Measurements from ENCODE around the gene KCTD10.

The KCTD10 gene

GRCh38 chr12:109469517-109469916 lies 7.6 kb downstream of the KCTD10 start:
- FAIRE-seq, result no peak

- FAIRE-seq, result no peak
Observed at GRCh38 chr12:109467978-109468676, 9.0 kb downstream of the KCTD10 start.

DNA sequence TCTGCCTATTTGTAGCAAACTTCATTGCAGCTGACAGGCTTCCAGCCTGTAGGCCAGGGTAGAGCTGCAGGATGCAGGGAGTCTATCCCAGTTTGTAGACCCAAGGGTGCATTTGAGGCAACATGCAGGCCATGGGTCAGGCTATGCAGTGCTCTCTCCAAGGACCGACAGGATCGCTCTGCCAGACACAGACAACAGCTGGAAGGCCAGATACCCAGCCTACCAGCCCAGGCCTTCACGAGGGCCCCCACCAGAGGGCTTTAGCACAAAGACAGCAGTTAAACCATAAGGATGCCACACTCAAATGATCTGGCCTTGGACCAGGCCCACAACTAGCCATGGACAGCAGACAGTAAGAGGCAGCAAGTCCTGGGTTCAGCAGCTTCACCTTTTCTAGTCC lies 10.3 kb downstream of the KCTD10 start:
- no peak for FAIRE-seq

- FAIRE-seq, result no peak
Observed at GRCh38 chr12:109466305-109466704, 10.8 kb downstream of the KCTD10 start.

GRCh38 chr12:109464642-109465351 lies 12.3 kb downstream of the KCTD10 start:
- no peak for FAIRE-seq

GRCh38 chr12:109463756-109464155 lies 13.3 kb downstream of the KCTD10 start:
- FAIRE-seq, result no peak

- peak; percentile 98 for FAIRE-seq
Observed at GRCh38 chr12:109462868-109463692, 14.0 kb downstream of the KCTD10 start.

- peak; percentile 92 for FAIRE-seq
Observed at GRCh38 chr12:109461846-109462756, 15.0 kb downstream of the KCTD10 start.

DNA sequence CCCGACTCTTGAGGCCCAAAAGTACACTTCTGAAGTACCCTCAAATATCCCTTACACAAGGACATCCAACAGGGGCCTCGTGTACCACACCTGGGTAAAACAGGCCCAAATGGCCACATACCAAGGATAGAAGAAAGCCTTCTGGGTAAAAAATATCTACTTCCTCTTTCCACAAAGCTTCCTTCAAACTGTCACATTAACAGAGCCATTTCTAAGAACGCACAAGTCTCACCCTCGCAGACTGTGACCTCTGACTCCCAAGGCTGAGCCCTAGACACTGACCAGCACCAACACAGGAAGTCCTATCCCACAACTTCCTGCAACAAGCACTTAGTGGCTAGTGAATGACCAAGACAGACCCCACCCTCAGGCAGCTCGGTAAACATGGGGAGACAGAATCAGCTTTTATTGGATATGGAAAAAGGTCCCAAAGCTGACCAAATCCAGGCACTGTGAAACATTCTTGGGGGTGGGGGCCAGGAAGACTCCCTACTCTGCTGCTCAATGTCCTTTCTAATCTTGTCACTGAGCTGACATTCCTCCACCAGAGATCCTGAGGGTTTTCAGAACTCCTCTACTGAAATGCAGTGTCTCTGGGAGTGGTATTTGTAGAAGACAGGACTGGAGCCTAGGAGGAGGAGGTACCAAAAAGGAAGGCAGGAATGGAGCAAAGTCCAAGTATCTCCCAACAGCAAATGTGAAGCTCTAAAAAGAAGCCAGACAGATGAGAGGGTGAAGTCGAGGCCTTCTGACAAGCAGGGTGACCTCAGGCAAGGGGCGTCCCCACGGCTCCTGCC lies 15.9 kb downstream of the KCTD10 start:
- FAIRE-seq, result no peak

- no peak for FAIRE-seq
Observed at GRCh38 chr12:109460538-109460937, 16.6 kb downstream of the KCTD10 start.

DNA sequence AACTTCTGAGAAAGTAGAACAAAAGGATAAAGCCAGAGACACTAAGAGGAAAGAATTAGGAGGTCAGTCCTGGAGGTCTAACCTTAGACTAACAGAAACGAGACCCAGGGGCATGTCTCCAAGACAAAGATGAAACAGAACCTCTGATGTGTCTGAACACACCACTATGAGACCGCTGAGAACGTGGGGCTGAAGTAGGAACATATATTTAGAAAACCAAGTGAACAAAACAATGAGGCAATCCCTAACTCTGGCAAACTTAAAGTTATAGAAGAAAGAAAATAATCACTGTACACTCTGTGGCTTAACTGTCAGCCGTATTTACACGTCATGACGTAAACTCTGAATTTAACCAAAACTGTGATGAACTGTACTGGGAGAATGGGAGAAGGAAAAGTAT lies 17.9 kb downstream of the KCTD10 start:
- no peak for FAIRE-seq

GRCh38 chr12:109458771-109459208 lies 18.3 kb downstream of the KCTD10 start:
- FAIRE-seq, result peak; percentile 61

DNA sequence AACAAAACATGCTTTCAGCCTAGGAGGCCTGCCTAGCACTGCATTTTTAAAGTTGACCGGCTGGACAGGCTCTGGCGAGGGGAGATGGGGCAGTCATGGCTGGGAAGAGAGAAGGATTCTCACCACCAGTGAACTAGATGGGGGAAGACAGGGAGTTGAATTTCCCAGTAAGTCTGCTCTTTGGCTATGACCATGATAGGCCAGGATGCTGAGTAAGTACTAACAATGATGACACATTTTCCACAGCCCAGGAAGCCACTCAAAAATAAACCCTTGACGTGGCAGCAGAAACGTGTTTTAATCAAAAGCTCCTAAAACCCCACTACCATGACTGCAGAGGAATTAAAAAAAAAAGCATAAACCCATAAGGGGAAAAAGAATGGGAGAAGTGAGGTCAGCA lies 19.0 kb downstream of the KCTD10 start:
- FAIRE-seq, result no peak

GRCh38 chr12:109455706-109456105 lies 21.4 kb downstream of the KCTD10 start:
- no peak for FAIRE-seq

- no peak for FAIRE-seq
Observed at GRCh38 chr12:109452489-109452888, 24.6 kb downstream of the KCTD10 start.

DNA sequence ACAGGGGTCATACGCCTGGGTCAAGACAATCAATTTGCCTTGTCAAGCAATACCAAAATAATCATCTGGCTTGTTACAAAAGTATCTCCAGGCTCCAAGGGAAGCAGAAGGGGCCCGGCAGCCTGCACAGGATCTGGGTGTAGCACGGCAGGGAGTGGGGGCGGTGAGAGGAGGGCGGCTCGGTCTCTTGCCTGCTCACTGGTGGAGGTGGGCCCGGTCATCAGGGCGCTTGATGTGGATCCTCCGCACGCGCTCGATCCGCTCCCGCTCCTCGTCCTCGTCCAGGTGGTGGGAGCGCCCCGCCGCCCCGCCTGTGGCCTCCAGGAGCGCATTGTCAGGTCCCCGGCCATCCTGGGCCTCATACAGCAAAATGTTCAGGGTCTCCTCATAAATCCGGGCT lies 25.7 kb downstream of the KCTD10 start:
- no peak for FAIRE-seq

DNA sequence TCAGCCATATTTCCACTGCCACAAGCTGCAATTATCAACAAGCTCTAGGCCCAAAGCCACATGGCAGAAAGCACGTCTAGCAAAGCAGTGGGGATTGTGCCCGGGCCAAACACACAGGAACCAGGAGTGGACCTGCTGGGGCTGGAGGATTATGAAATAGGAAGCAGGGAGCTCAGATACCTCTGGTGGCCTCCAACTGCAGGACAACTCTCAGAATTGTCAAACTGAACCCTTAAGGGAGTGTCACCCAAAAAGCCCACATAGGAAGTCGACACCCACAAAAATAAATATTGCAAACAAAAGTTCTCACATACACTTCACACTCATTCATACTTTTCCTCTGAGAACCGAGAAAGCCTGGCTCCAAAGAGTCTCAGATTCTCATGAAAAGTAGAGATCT lies 26.1 kb downstream of the KCTD10 start:
- FAIRE-seq, result no peak

GRCh38 chr12:109449845-109450532 lies 27.1 kb downstream of the KCTD10 start:
- no peak for FAIRE-seq

- FAIRE-seq, result no peak
Observed at GRCh38 chr12:109448707-109449390, 28.3 kb downstream of the KCTD10 start.

DNA sequence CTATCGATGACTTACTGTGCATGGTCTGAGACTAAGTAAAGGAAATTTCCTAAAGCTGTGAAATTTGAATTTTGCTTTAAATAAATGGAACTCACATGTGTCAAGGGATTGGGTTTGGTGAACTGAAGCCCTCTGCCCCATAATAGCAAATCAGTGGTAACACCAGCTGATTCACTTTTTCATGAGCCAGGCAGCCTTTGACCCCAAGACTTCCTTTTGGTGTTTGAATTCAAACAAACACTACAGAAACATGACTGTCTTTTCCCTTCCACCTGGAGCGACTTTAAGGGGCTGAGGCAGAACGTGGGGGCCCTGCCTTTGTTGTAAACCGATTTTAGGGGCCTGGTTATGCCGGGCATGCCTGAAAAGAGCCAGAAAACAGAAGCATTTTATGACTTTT lies 28.8 kb downstream of the KCTD10 start:
- no peak for FAIRE-seq
